ENCODE measurements around the gene FOXN1. TPM values are rescaled to one million over a fixed set of nuclear protein-coding genes. Genes with fewer than 3 reads are reported as not detected.

FOXN1 gene
- total RNA-seq, 1 donor from 2014 or later: not detected

- Histone ChIP-seq H3K36me3 (ENCODE audit: insufficient read depth, low read length) (no peaks in the 10 kb centered on the region), H3K4me1 (ENCODE audit: insufficient read depth, low read length) (peaks cover 15% of the 10 kb centered on the region), H2AFZ (ENCODE audit: low read depth, low read length) (no peak overlapping the region), H3K9me3 (ENCODE audit: insufficient read depth, low read depth, low read length) (no peaks in the 10 kb centered on the region), H3K79me2 (ENCODE audit: insufficient read depth, low read length) (no peaks in the 10 kb centered on the region), H3K4me3 (ENCODE audit: insufficient read depth, low read depth, low read length) (no peak overlapping the region), H3K9ac (ENCODE audit: low read length) (no peak overlapping the region), H4K20me1 (ENCODE audit: insufficient read depth, low read length) (no peaks in the 10 kb centered on the region), H3K4me2 (ENCODE audit: low read length) (no peak overlapping the region), H3K27ac (ENCODE audit: low read depth, low read length) (no peak overlapping the region), H3K27me3 (ENCODE audit: insufficient read depth, low read length) (peaks cover 5% of the 10 kb centered on the region)
- no peak overlapping the region for H3K27ac Mint-ChIP-seq (ENCODE audit: unreplicated experiment)
- H3K27me3 Mint-ChIP-seq (ENCODE audit: low read depth, unreplicated experiment): peaks cover 26% of the 10 kb centered on the region
- no peaks in the 10 kb centered on the region for H3K9me3 Mint-ChIP-seq (ENCODE audit: unreplicated experiment)
- TF ChIP-seq EZH2 (IDR thresholded peaks at IDR 0.05; ENCODE audit: insufficient read depth, low read length) (no peak), CTCF (IDR thresholded peaks at IDR 0.05; ENCODE audit: insufficient read depth, low read depth, low read length) (no peak)
- DNase-seq (ENCODE audit: low read depth) (no peak), FAIRE-seq (no peak)
- H3K36me3 Mint-ChIP-seq (ENCODE audit: low read depth, unreplicated experiment): no peaks in the 10 kb centered on the region
- H3K4me1 Mint-ChIP-seq (ENCODE audit: low read depth, unreplicated experiment): peaks cover 12% of the 10 kb centered on the region
- H3K4me3 Mint-ChIP-seq (ENCODE audit: unreplicated experiment): no peak overlapping the region
Measured at GRCh38 chr17:28529013-28529400, 22.9 kb downstream of the FOXN1 start.

- Histone ChIP-seq H3K9me3 (ENCODE audit: insufficient read depth, low read depth, low read length) (no peaks in the 10 kb centered on the region), H3K27ac (ENCODE audit: low read depth, low read length) (no peak overlapping the region), H3K79me2 (ENCODE audit: insufficient read depth, low read length) (no peaks in the 10 kb centered on the region), H4K20me1 (ENCODE audit: insufficient read depth, low read length) (no peaks in the 10 kb centered on the region), H3K4me2 (ENCODE audit: low read length) (no peak overlapping the region), H3K9ac (ENCODE audit: low read length) (no peak overlapping the region), H3K4me1 (ENCODE audit: insufficient read depth, low read length) (peaks cover 9% of the 10 kb centered on the region), H3K36me3 (ENCODE audit: insufficient read depth, low read length) (no peaks in the 10 kb centered on the region), H3K4me3 (ENCODE audit: insufficient read depth, low read depth, low read length) (no peak overlapping the region), H2AFZ (ENCODE audit: low read depth, low read length) (no peak overlapping the region), H3K27me3 (ENCODE audit: insufficient read depth, low read length) (peaks cover 5% of the 10 kb centered on the region)
- FAIRE-seq (no peak), DNase-seq (ENCODE audit: low read depth) (no peak)
- Mint-ChIP-seq H3K36me3 (ENCODE audit: low read depth, unreplicated experiment) (peaks cover 3% of the 10 kb centered on the region), H3K4me1 (ENCODE audit: low read depth, unreplicated experiment) (peaks cover 8% of the 10 kb centered on the region), H3K9me3 (ENCODE audit: unreplicated experiment) (no peaks in the 10 kb centered on the region), H3K4me3 (ENCODE audit: unreplicated experiment) (no peak overlapping the region), H3K27me3 (ENCODE audit: low read depth, unreplicated experiment) (peaks cover 32% of the 10 kb centered on the region), H3K27ac (ENCODE audit: unreplicated experiment) (no peak overlapping the region)
- TF ChIP-seq EZH2 (IDR thresholded peaks at IDR 0.05; ENCODE audit: insufficient read depth, low read length) (no peak), CTCF (IDR thresholded peaks at IDR 0.05; ENCODE audit: insufficient read depth, low read depth, low read length) (no peak)
Measured at GRCh38 chr17:28530250-28530649, 24.1 kb downstream of the FOXN1 start.

GRCh38 chr17:28530926-28531325 lies 24.8 kb downstream of the FOXN1 start:
- DNase-seq (ENCODE audit: low read depth): no peak
- Mint-ChIP-seq H3K27ac (ENCODE audit: unreplicated experiment) (peak overlapping the region; percentile 58), H3K9me3 (ENCODE audit: unreplicated experiment) (no peaks in the 10 kb centered on the region), H3K4me3 (ENCODE audit: unreplicated experiment) (no peak overlapping the region), H3K27me3 (ENCODE audit: low read depth, unreplicated experiment) (peaks cover 37% of the 10 kb centered on the region), H3K36me3 (ENCODE audit: low read depth, unreplicated experiment) (peaks cover 3% of the 10 kb centered on the region), H3K4me1 (ENCODE audit: low read depth, unreplicated experiment) (peaks cover 2% of the 10 kb centered on the region)
- Histone ChIP-seq H3K9ac (ENCODE audit: low read length) (no peak overlapping the region), H3K9me3 (ENCODE audit: insufficient read depth, low read depth, low read length) (no peaks in the 10 kb centered on the region), H3K4me1 (ENCODE audit: insufficient read depth, low read length) (peaks cover 4% of the 10 kb centered on the region), H3K36me3 (ENCODE audit: insufficient read depth, low read length) (no peaks in the 10 kb centered on the region), H3K4me3 (ENCODE audit: insufficient read depth, low read depth, low read length) (no peak overlapping the region), H4K20me1 (ENCODE audit: insufficient read depth, low read length) (no peaks in the 10 kb centered on the region), H2AFZ (ENCODE audit: low read depth, low read length) (no peak overlapping the region), H3K27ac (ENCODE audit: low read depth, low read length) (no peak overlapping the region), H3K27me3 (ENCODE audit: insufficient read depth, low read length) (peaks cover 5% of the 10 kb centered on the region), H3K4me2 (ENCODE audit: low read length) (no peak overlapping the region), H3K79me2 (ENCODE audit: insufficient read depth, low read length) (no peaks in the 10 kb centered on the region)
- TF ChIP-seq CTCF (IDR thresholded peaks at IDR 0.05; ENCODE audit: insufficient read depth, low read depth, low read length) (no peak), EZH2 (IDR thresholded peaks at IDR 0.05; ENCODE audit: insufficient read depth, low read length) (no peak)
- FAIRE-seq: no peak

All from astrocyte (in vitro differentiated cells and primary cell).